ENCODE data around the gene FAM237B.

The FAM237B gene

GRCh38 chr7:90290244-90291113 is 30.6 kb downstream of the FAM237B start:
- no peak for DNase-seq

DNA sequence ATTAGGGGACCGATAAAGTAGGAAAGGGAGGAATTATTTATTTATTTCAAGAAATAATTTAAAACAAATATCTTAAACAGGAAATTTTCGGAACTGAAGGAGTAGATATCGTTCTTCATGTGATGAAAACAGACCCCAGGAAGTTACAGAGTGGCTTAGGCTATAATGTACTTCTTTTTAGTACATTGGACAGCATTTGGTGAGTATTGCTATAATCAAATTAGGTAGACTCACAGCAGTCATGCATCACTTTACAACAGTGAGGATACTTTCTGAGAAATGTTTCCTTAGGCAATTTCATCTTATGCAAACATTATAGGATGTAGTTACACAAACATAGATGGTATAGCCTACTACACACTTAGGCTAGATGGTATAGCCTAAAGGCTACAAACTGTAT is 33.0 kb downstream of the FAM237B start:
- DNase-seq, result no peak

DNA sequence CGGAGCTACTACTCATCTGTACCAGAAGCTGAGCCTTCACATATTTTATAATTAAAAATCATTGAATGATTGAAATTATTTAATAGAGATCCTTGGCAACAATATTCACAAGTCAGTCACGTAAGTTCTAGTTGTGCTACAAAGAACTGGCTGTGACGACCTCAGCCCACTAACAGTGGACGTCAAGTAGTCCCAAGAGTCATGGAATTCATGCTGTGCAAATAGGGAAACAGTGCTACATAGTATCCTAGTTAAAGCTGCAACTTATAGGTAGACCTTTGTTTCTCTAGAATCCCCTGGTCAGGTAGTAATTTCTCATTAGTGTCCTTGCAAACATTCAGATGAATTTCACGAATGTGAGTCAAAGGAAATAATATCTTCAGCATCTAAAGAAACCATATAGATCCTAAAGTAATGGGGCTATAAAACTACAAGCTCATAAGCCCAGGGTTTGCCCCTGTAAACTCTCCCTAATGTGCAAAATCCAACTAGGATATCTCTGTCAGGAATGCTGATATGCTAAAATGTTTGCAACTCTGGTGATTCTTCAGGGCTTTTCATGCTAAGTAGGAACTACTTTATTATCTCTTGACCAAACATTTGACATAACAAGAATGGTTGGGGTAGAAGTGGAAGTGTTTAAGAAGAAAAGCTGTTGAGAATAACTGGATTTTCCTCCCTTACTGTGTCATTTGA is 44.9 kb downstream of the FAM237B start:
- no peak for DNase-seq

DNA sequence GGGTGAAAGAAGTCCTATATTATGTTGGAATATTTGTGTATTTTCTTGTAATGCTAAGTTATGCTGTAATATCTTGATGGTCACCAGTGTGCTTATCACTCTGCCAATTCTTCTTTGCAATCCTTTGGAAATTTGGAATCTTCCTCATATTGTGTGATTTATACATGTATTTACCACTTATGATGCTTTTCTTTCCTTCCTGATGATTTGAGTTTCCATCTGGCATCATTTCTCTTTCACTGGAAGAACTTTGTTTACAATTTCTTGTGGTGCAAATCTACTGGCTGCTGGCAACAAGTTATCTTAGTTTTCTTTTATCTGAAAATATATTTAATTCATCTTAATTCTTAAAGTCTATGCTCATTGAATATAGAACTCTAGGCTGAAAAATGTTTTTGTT is 46.9 kb downstream of the FAM237B start:
- no peak for DNase-seq

DNA sequence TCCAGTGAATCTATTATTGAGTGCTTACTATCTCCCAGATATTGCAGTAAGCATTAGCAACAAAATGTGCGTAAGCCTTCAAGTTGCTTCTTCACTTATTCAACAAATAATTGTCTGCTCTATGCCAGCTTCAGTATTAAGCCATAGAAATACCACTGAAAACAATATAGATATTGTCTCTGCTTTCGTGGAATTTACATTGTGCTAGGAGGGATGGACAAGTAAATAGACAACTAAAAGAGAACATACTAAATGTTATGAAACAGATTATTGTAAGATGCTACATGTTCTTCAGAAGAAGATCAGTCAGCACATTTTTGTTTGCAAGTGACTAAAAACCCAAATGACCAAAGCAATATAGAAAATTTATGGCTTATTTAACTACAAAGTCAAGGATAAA is 48.9 kb downstream of the FAM237B start:
- no peak for DNase-seq

GRCh38 chr7:90271753-90272152 is 49.4 kb downstream of the FAM237B start:
- no peak for DNase-seq

- no peak for DNase-seq
These were observed 50.5 kb downstream of the FAM237B start for GRCh38 chr7:90270431-90271178.

DNA sequence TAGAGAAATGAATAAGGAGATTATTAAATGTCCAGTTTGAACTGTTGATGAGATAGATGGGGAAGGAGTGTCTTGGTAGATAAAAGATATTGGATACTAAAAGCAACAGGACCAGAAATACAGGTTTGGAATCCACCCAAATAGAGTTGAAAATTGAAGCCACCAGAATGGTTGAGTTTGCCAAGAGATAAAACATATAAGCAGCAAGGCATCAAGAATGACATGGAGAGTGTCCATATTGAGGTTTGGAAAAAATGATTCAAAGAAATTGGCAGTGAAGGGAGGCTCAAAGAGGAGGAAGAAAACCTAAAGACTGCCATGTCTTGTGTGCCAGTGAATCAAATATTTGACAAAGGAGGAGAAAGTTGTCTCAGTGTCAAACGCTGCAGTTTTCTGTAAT is 51.9 kb downstream of the FAM237B start:
- DNase-seq, result no peak

DNA sequence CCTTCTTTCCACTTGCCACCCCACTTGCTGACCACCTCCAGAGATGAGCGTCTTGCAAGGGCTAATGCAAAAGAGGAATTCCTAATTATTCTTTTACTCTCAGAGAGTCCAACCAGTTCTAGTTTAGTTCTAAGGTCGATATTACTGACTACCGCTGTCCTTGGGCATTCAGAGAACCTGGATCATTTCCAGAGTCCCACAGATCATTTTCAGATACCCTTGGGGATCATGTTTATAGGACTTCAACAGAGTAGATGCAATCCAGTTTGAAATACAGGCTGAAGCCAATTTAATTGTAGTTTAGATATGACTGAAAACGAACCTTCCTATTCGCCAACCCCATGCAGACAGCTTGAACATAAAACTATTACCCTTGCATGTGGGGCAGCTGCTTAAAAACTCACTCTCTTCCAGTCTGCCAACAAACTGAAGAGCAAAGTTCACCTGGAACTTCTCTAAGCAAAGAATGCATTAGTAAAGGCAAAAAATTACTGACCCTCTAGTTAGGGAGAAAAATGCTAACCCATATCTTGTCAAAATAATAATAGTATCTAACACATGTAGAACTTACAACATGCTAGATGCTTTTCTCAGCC is 53.7 kb downstream of the FAM237B start:
- no peak for DNase-seq

GRCh38 chr7:90266808-90267207 is 54.3 kb downstream of the FAM237B start:
- no peak for DNase-seq

Data from activated CD4-positive, alpha-beta T cell treated with anti-CD3 and anti-CD28 coated beads, Interleukin-2, amount 50 U/mL, for 16 hours (primary cell).